HG03378 (cell line): Measurements from ENCODE around the gene GFAP.
A peak's percentile ranks its signal among the peaks of the same experiment; 100 is the strongest.

Source experiments
- ATAC-seq: cut with Tn5 transposase; IDR thresholded peaks from one replicate; pipeline ENCODE4 v1.9.1; 2021; ENCODE audit warnings: mild to moderate bottlenecking, moderate library complexity; ENCODE audit not compliant: unreplicated experiment

Gene GFAP

DNA sequence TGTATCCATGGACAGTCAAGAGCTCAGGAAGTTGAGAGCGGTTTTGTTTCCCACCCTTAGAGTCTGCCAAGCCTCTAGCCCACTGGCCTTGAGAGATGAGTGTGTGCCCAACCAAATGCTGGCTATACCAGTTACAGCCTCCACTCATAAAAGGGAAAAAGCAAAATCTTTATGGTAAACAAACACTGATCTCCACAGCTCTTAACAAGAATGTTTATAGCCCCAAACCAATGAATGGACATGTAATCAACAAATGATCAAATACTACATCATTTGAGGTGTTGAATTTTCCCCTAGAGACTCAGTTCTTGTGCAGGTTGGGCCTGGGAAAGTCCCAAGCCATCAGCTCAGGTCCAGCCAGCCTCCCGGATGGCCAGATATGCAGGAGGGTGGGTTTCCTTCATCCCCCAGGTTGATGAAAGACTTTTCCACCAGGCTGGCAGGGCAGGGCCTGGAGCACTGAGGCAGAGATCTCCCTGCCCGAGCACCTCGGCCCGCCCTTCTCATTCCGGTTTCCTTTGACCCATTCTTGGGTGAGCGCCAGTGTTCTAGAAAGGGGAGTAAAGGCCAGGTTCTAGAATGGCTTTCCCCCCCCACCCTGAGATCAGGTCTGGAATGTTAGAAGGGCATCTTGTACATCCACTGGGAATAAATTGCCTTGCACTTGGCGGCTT lies 12.2 kb downstream of the GFAP start:
- no peak for ATAC-seq

DNA sequence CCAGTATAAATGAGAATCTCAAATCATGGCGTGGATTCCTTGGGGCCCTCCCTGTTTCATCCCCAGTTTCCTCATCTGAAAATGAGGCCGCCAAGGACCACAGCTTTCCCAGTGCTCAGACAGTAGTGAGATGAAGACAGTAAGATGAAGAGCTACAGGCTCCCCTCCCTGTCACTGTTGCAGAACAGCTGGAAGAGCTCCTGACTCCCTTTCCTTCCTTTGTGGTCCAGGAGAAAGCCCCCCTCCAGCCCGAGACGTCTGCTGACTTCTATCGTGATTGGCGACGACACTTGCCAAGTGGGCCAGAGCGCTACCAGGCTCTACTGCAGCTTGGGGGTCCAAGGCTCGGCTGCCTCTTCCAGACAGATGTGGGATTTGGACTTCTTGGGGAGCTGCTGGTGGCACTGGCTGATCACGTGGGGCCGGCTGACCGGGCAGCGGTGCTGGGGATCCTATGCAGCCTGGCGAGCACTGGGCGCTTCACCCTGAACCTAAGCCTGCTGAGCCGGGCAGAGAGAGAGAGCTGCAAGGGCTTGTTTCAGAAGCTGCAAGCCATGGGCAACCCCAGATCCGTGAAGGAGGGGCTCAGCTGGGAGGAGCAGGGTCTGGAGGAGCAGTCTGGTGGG lies 13.1 kb downstream of the GFAP start:
- ATAC-seq, result no peak

DNA sequence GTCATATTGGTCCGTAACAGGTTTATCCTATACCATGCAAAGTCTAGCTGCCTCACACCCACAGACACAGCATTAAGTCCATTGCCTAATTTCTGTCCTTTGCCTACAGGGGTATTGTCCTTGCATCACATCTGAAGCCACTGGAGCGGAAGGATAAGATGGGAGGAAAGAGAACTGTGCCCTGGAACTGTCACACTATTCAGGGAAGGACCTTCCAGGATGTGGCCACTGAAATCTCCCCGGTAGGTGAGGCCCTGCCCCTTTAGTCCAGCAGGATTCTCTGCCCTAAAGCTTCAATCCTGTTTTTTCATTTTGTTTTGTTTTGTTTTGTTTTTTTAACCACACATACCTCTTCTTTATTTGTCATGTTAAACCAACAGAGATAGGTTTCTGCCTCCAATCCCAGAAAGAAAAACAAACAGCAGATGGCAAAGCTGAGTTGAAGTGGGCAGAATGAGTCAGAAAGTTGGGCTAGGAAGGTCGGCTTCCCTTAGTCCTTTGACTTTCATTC lies 13.8 kb downstream of the GFAP start:
- no peak for ATAC-seq

DNA sequence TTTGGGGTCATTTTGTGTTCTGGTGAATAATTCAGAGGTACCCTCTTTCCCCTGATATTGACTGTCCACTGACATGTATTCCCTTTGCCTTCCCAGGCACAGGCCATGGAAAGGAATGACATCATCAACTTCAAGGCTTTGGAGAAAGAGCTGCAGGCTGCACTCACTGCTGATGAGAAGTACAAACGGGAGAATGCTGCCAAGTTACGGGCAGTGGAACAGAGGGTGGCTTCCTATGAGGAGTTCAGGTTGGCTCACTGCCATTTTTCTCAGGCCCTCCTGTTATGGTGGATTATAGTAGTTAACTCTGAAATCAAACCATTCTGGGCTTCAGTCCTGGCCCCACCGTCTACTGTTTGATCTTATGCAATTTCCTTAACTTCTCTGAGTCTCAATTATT lies 14.4 kb downstream of the GFAP start:
- no peak for ATAC-seq

DNA sequence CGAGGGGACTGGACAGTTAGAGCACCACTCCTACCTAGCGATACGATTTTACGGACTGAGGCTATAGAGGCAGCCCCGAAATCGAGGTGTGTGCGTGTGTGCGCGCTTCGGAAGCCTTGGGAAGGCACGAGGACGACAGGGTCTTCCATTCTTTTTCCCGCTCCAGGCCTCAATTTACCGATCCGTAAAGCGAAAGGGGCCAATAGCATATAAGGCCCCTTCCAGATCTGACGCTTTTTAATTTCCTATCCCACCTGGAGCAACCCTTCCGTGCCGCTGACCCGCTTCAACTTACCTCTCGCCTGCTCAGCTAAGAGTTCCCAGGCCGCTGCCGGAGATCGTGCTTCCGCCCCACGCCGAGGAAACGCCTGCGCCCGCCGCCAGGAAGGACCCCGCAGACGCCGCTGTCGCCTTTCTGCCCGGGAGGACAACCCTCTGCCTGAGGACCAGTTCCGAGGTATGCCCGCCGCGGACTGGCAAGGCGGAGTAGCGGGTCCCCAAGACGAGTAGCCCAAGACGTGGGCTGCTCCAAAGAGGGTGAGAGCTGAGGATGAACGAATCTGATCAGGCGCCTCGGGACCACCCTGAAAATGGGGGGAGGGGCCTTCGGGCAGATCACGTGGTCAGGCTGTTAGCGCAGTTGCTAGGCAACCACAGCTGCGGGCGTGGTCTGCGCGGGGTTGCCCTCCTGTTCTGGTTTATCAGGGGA lies 16.1 kb downstream of the GFAP start, which contains the start of gene EFTUD2:
TSS of gene EFTUD2 (minus strand) at position 372 of the 709 bp plus-strand sequence. CDS start 4,924 bp downstream, outside the sequence.
- peak; percentile 55 for ATAC-seq

DNA sequence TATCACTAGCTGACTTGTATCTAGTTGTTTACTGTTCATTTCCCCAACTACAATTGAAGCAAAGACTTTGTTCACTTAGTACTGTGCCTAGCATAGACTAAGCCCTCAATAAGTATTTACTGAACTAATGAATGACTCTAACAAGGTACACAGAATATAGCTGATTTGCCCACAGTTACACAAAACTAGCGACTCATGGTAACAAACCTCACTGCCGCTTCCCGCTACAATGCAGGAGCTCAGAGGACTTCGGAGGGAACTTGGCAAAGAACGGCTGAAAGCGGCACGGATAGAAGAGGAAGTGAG lies 16.6 kb downstream of the GFAP start:
- ATAC-seq, result no peak

DNA sequence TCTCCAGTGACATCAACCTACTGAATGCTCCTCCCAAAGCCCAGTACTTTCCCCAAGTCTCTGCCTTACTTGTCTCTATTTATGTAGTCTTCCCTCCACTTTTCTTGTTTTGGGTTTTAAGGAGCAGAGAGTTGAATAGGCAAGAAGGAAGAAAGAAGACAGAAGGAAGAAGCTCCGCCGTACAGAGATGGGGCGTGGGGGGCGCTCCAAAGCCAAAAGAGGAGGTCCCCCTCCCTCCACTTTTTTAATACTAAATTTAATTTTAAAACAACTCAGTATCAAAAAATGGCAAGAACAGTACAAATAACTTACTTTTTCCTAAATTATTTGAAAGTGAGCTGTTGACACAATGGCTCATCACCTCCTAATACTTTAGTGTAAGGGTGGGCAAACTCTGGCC lies 20.7 kb downstream of the GFAP start:
- ATAC-seq, result no peak

DNA sequence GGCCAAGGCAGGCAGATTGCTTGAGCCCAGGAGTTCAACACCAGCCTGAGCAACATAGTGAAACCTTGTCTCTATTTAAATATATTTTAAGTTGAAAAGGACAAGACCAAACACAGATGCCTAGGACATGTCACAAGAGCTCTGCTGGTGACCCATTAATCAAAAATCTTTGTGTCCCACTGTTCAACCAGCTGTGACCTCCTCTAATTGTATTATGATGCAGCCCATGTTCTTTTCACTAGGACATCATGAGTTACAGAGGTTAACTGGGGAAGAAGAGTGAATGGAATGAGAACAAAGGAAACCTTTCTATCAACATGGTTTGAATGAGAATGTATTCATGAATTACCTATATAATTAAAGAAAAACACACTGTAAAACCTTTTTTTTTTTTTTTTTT lies 23.1 kb downstream of the GFAP start:
- ATAC-seq, result no peak

DNA sequence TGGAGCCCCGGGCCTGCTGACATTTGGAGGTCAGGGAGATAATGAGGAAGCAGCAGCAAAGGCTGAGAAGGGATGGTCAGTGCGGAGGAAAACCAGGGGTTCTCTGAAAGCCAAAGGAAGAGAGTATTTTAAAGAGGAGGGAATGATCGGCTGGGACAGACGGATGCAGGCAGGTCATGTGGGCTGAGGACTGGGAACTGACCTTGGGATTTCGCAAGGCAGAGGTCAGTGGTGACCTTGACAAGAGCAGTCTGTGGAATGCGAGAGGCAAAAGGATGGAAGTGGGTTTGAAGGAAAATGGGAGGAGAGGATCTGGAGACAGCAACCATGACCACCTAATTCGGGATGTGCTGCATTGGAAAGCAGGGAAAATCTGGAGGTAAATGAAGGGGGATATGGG lies 26.3 kb downstream of the GFAP start:
- ATAC-seq, result no peak

DNA sequence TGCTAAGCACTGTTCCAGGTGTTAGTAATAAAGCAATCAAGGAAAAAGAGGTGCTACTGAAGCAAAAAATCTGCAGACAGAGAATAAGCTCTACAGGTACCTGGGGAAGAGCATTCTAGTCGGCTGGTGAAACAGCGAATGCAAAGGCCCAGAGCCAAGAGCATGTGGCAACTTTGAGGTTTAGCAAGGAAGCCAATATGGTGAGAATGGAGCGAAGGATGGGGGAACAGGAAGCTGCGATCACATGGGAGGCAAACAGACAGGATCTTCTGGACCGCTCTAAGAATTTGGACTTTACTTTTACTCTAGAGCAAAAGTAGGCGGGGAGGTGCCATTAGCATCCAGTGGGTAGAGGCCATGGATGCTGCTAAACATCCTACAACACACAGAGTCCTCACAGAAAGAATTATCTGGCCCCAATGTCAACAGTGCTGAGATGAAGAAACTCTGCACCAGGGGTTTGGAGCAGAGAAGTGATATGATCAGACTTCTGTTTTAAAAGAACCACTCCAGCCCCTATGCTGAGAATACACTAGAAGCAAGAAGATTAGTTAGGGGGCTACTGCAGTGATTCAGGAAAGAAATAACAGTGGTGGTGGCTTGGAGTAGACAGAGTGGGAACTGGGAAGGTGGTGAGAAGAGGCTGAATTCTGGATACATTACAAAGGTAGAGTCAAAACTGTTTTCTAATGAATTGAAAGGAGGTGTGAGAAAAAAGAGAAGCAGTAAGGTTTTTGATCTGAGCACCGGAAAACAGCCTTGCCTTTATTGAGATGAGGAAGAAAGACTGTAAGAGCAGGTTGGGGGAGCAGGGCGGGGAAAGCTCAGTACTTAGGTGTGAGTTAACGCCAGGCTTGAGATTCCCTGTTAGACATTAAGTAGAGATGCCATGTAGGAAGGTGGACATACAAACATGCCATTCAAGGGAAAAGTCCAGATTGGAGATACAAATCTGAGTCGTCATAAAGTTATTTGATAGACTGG lies 27.0 kb downstream of the GFAP start:
- no peak for ATAC-seq

DNA sequence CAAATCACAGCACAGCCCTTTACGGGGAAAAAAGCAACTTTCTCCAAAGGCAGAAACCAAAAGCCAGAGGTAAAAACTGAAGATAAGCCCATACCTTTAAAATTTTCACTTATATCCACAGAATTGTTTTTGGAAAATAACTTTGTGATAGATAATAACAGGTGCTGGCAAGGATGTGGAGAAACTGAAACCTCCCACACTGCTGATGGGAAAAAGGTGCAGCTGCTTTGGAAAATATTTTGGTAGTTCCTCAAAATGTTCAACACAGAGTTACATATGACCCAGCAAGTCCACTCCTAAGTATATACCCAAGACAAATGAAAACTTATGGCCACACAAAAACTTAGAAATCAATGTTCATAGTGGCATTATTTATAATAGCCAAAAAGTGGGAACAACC lies 28.3 kb downstream of the GFAP start:
- no peak for ATAC-seq

DNA sequence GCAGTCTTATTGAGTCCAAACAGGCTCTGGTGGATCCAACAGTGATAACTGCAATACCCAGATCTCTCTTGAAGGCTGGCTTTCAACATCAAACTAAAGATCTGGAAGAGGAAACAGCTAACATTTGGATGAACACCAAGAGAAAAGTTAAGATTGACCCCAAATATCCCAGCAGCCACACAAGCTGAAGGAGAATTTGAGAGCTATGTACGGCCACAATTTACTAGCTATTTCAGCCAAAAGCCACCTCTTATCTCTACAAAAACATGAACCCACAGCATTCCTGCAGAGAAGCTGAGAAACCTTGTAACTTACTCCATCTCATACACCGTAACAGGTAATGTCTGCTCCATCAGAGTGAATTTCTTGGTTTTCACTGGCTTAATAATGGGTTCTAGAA lies 30.4 kb downstream of the GFAP start:
- no peak for ATAC-seq

DNA sequence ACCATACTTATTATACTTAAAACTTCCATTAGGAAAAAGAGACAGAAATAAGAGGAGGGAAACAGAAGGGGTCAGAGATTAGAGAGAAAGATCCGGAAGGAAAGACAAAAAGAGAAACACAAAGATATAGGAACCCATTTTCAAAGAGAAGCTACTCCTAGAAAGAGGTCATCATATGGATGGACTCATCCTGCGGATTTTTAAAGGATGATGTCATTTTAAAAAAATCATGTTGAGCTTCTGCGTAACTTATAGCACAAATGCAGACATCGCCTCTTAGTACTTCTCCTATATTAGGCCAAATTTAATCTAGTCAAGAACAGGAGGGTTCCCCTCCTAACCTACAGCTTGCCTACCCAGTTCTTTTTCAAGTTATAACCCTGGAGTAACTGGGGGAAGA lies 34.2 kb downstream of the GFAP start:
- no peak for ATAC-seq

DNA sequence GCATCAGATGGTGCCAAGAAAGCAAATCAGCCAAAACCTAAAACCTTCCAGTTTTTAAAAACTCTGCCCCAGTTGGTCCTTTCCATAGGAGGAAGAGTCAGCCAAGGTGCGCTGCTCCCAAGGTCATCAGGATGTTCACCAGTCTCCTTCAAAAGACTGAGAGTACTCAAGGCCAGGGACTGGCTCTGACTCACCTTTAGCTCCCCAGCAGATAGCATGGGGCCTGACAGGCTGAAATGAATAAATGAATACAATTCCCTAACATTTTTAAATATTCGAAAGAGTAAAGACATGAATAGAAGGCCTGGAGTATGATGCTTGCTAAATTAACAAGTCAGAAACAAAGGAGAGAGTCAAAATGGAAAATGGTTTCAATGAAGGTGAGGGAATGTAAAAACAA lies 35.2 kb downstream of the GFAP start:
- no peak for ATAC-seq

DNA sequence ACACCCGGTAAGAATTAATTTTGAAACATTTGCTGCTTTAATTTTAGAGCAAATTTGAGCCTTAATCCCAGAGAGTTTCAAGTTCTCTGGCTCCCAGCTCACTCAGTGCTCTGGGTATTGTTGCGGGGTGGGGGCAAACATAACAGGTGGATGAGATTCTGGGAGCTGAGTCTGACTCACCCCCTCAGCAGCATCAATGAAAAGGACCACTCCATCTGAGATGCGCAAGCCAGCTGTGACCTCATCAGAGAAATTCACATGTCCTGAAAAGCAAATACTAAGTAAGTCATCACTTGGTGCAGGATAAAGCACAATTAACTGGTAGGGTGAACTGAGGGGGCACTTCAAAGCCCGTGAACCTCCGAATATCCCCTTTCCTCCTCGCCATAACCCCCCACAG lies 35.9 kb downstream of the GFAP start:
- ATAC-seq, result no peak

DNA sequence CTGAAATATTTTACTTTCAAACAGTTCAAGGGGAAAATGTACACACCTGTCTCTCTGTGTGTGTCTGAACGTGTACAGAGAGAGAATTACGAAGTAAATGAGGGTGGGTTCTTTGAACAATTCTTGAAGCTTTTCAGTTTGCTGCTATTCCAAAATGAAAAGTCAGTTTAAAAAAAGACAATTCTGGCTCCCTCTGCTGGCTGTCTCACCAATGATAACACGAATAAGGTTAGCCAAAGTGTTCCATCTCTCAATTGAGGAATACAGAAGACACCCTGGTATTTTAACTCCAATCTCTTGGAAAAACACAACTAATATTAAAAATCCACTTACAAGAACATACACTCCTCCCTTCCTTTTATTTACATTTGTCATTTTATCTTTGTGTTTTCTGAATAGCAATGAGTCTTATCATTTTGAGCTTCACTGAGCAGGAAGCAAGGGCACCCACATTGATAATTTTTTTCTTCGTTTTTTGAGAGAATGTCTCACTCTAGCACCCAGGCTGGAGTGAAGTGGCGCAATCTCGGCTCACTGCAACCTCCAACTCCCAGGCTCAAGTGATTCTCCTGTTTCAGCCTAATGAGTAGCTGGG lies 36.6 kb downstream of the GFAP start:
- ATAC-seq, result no peak

DNA sequence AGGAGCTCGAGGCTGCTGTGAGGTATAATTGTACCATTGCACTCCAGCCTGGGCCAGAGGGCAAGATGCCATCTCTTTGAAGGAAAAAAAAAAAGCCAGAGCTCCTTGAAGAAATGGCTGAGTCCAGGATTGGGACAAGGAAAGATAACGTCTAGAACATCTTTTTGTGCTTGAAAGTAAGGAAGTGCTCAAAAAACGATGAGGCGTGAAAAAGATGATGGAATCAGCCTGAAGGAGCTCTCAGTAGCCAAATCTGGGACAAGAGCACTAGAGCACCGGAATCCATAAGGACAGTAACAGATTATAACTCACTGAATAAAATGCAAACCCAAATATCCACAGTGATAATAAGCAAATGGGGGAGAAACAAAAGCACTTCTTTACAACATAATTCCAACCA lies 38.2 kb downstream of the GFAP start:
- no peak for ATAC-seq

DNA sequence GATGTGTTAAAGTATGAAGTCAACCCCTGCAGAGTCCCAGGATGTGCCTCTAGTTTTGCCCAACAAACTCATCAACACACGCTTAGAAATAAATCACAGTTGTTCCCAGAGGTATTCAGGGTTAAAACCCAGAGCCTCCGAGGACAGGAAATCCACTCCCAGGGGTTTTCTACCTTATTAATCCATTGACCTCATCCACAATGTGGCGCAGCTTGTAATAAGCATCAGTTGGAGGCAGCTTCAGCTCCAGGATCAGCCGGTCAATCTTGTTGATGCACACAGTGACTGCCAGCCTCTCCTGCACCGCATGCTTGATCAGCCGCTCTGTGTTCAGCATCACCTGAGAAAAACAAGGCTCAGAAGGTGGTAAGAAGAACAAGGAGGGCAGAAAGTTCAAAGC lies 39.5 kb downstream of the GFAP start:
- no peak for ATAC-seq

DNA sequence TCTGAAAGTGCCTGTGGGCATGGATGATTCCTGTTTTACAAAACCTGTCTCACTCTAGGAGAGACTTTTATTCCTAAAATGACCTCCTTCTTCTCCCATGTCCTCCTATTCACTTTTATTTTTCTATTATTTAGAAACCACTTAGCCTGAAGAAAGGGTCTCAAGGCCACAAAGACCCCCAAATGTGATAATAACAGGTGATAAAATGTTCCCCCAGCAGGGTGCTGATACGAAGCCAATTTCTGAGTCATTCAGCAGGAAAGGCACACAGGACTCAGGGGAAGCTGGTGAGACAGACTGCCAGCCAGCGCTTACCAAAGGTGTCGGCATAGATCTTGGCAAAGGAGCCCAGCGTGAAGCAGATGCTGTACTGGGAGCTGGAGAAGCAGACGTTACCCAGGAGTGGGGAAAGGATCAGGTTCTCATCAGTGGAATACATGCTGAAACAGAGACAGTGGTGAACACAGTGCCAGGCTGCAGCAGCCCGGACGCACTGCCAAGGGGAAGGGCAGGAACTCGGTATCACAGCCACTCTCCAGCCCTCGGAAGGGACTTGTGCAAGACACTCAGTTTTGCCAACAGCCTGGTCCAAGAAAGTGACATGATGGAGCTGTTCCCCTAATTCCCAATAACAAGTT lies 43.0 kb downstream of the GFAP start:
- ATAC-seq, result no peak

DNA sequence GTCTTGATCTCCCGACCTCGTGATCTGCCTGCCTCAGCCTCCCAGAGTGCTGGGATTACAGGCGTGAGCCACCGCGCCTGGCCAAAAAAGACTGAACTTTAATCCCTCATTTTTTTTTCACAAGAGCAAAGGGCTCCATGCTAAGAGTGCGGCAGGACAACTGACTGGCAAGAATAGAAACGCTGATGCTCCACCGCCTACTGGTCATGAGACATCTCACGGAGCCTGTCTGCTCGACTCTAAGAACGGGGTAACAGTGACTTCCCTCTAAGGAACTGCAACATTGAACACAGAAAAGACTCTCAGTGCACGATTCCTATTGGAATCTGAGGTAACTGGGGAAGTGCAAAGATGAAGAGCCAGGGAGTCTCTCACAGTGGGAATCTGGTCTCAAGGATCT lies 43.7 kb downstream of the GFAP start:
- ATAC-seq, result no peak
